NCI-H2081 (cell line): ENCODE measurements around the gene ATP2A3.

Experiments used
- DNase-seq, 2 experiments: peaks; one replicate each; lab custom pipeline; 2025; lab: John Stamatoyannopoulos, UW

The ATP2A3 gene

GRCh38 chr17:3926860-3927627 is 37.2 kb downstream of the ATP2A3 start:
- no peak for DNase-seq

- DNase-seq = no peak
These were observed 38.4 kb downstream of the ATP2A3 start for GRCh38 chr17:3925684-3926485.

- DNase-seq = no peak
These were observed 39.5 kb downstream of the ATP2A3 start for GRCh38 chr17:3924512-3925350.

- DNase-seq = no peak
These were observed 40.6 kb downstream of the ATP2A3 start for GRCh38 chr17:3923466-3924190.

- no peak for DNase-seq
These were observed 41.5 kb downstream of the ATP2A3 start for GRCh38 chr17:3922765-3923164.

GRCh38 chr17:3921502-3922319 is 42.5 kb downstream of the ATP2A3 start:
- no peak for DNase-seq

GRCh38 chr17:3921006-3921405 is 43.2 kb downstream of the ATP2A3 start:
- no peak for DNase-seq

GRCh38 chr17:3919123-3919624 is 45.1 kb downstream of the ATP2A3 start:
- DNase-seq = no peak

GRCh38 chr17:3918372-3919122 is 45.7 kb downstream of the ATP2A3 start:
- DNase-seq = no peak

- DNase-seq = no peak
These were observed 46.8 kb downstream of the ATP2A3 start for GRCh38 chr17:3917391-3917931.

- DNase-seq = no peak
These were observed 47.4 kb downstream of the ATP2A3 start for GRCh38 chr17:3916825-3917224.

- DNase-seq = no peak
These were observed 48.1 kb downstream of the ATP2A3 start, which contains the start of gene P2RX1 for GRCh38 chr17:3915995-3916696. P2RX1 (minus strand) TSS chr17:3916465; CDS start chr17:3916225, 240 bp downstream.

- DNase-seq = no peak
These were observed 48.6 kb downstream of the ATP2A3 start for GRCh38 chr17:3915581-3915994.

- no peak for DNase-seq
These were observed 49.9 kb downstream of the ATP2A3 start for GRCh38 chr17:3914312-3914670.

GRCh38 chr17:3913531-3914311 is 50.5 kb downstream of the ATP2A3 start:
- peak; percentile 44 to 60 for DNase-seq

GRCh38 chr17:3912827-3913226 is 51.4 kb downstream of the ATP2A3 start:
- DNase-seq = no peak

- no peak for DNase-seq
These were observed 52.8 kb downstream of the ATP2A3 start for GRCh38 chr17:3911271-3912053.
